GM12891 (cell line): ENCODE results near the gene TUT4. TPM values are rescaled to one million over a fixed set of nuclear protein-coding genes. Genes with fewer than 3 reads are reported as not detected.

ENCODE experiments used
- DNase-seq: peaks from one replicate; pipeline ENCODE4 v3.0.0; 2011; ENCODE audit warnings: low spot score; ENCODE audit not compliant: insufficient read length
- FAIRE-seq: peaks from 2 replicates; lab custom pipeline; 2011; peaks lifted over from hg19 to GRCh38; lab: Jason Lieb, UNC
- PAX5 ChIP-seq: IDR thresholded peaks from 2 replicates; pipeline ENCODE4 v1.6.1; 2011; ENCODE audit warnings: low read length, moderate library complexity, mild to moderate bottlenecking; ENCODE audit not compliant: insufficient read depth, severe bottlenecking
- POLR2A ChIP-seq: IDR thresholded peaks from 2 replicates; pipeline ENCODE4 v1.6.1; 2011; ENCODE audit warnings: low read depth, low read length, control low read depth
- POLR2AphosphoS5 ChIP-seq: IDR thresholded peaks from 2 replicates; pipeline ENCODE4 v1.6.1; 2011; ENCODE audit warnings: low read depth, low read length, control low read depth
- POU2F2 ChIP-seq: IDR thresholded peaks from 2 replicates; pipeline ENCODE4 v1.6.1; 2011; ENCODE audit warnings: low read depth, mild to moderate bottlenecking, control low read depth, low read length, moderate library complexity
- SPI1 ChIP-seq: IDR thresholded peaks from 2 replicates; pipeline ENCODE4 v1.6.1; 2011; ENCODE audit warnings: low read depth, low read length, control low read depth
- TAF1 ChIP-seq: IDR thresholded peaks from 2 replicates; pipeline ENCODE4 v1.6.1; 2011; ENCODE audit warnings: low read depth, low read length, control low read depth
- polyA plus RNA-seq: library from polyadenylated mRNA; unstranded; fragments of >200 nt; gene quantifications from one replicate; pipeline ENCODE4 v1.2.1, GENCODE V29; 2012; ENCODE audit warnings: low read depth, missing spikeins, inconsistent platforms; ENCODE audit not compliant: missing spikeins

TUT4 gene, protein sequence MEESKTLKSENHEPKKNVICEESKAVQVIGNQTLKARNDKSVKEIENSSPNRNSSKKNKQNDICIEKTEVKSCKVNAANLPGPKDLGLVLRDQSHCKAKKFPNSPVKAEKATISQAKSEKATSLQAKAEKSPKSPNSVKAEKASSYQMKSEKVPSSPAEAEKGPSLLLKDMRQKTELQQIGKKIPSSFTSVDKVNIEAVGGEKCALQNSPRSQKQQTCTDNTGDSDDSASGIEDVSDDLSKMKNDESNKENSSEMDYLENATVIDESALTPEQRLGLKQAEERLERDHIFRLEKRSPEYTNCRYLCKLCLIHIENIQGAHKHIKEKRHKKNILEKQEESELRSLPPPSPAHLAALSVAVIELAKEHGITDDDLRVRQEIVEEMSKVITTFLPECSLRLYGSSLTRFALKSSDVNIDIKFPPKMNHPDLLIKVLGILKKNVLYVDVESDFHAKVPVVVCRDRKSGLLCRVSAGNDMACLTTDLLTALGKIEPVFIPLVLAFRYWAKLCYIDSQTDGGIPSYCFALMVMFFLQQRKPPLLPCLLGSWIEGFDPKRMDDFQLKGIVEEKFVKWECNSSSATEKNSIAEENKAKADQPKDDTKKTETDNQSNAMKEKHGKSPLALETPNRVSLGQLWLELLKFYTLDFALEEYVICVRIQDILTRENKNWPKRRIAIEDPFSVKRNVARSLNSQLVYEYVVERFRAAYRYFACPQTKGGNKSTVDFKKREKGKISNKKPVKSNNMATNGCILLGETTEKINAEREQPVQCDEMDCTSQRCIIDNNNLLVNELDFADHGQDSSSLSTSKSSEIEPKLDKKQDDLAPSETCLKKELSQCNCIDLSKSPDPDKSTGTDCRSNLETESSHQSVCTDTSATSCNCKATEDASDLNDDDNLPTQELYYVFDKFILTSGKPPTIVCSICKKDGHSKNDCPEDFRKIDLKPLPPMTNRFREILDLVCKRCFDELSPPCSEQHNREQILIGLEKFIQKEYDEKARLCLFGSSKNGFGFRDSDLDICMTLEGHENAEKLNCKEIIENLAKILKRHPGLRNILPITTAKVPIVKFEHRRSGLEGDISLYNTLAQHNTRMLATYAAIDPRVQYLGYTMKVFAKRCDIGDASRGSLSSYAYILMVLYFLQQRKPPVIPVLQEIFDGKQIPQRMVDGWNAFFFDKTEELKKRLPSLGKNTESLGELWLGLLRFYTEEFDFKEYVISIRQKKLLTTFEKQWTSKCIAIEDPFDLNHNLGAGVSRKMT (N-terminal part only)
- polyA plus RNA-seq: 20.5 TPM

GRCh38 chr1:52552505-52553361 is at the start of gene TUT4:
TUT4 (minus strand) TSS chr1:52553092; CDS start chr1:52526280, 26,812 bp downstream.
- peak; percentile 48 for FAIRE-seq
- TF ChIP-seq POU2F2: no peak
- TF ChIP-seq POLR2A: no peak
- TF ChIP-seq TAF1: no peak; the same call in 1 of the 2 replicates
- no peak for TF ChIP-seq POLR2AphosphoS5
- TF ChIP-seq SPI1: no peak
- no peak for TF ChIP-seq PAX5
- DNase-seq: peak; percentile 16

GRCh38 chr1:52601991-52602855 is 49.3 kb upstream of the TUT4 start, which contains the start of gene GPX7:
GPX7 (plus strand) TSS chr1:52602371; CDS start chr1:52602410, 39 bp downstream.
- TF ChIP-seq PAX5 (no peak), POU2F2 (no peak), TAF1 (no peak), POLR2AphosphoS5 (no peak), POLR2A (no peak), SPI1 (no peak)
- FAIRE-seq (peak; percentile 86), DNase-seq (peak; percentile 62)

- FAIRE-seq (peak; percentile 78), DNase-seq (no peak)
- TF ChIP-seq POU2F2 (no peak), POLR2AphosphoS5 (no peak), POLR2A (no peak)
Measured at GRCh38 chr1:52601519-52601918, 48.6 kb upstream of the TUT4 start.

- DNase-seq (no peak), FAIRE-seq (no peak)
- no peak for TF ChIP-seq POLR2A
- no peak for TF ChIP-seq TAF1
- no peak for TF ChIP-seq POU2F2
- TF ChIP-seq POLR2AphosphoS5: no peak
- TF ChIP-seq PAX5: no peak
- TF ChIP-seq SPI1: no peak
Measured at GRCh38 chr1:52600533-52601179, 47.8 kb upstream of the TUT4 start.

- DNase-seq: no peak
- TF ChIP-seq POLR2A: no peak
- TF ChIP-seq PAX5: no peak
- TF ChIP-seq TAF1: no peak
- no peak for TF ChIP-seq POU2F2
- TF ChIP-seq POLR2AphosphoS5: no peak
- TF ChIP-seq SPI1: no peak
- FAIRE-seq: no peak
Measured at GRCh38 chr1:52599236-52599635, 46.3 kb upstream of the TUT4 start.

- DNase-seq (no peak), FAIRE-seq (no peak)
- no peak for TF ChIP-seq TAF1
- TF ChIP-seq PAX5: no peak
- TF ChIP-seq POU2F2: no peak
- no peak for TF ChIP-seq POLR2A
- no peak for TF ChIP-seq POLR2AphosphoS5
- no peak for TF ChIP-seq SPI1
Measured at GRCh38 chr1:52598729-52599128, 45.8 kb upstream of the TUT4 start.

GRCh38 chr1:52597912-52598311 is 45.0 kb upstream of the TUT4 start:
- no peak for TF ChIP-seq TAF1
- DNase-seq: no peak
- FAIRE-seq: peak; percentile 50

- DNase-seq: no peak
- FAIRE-seq: no peak
- no peak for TF ChIP-seq POLR2A
- no peak for TF ChIP-seq PAX5
- TF ChIP-seq POU2F2: no peak
- no peak for TF ChIP-seq POLR2AphosphoS5
- TF ChIP-seq SPI1: no peak
- no peak for TF ChIP-seq TAF1
Measured at GRCh38 chr1:52595061-52595460, 42.2 kb upstream of the TUT4 start.
